ENCODE results near the gene RAMACL.

DNA sequence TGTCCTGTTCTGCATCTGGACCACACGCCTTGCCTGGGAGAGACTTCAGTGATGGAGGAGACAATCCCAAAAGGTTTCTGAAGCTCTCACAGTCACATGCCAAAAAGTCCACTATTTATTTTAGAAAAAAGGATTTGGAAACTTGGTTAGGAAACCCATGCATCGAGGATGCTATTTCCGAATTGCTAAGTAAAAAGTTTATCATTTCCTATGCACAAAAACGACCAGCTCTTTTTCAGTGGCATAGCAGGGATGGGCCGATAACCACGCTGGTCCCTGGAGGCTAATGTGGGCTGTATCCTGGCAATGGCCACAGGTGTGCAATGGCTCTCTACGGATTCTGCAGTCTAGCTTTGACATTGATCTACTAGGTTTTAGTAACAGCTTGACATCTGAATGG is 33.9 kb downstream of the RAMACL start:
- TF ChIP-seq, protein P1, sequence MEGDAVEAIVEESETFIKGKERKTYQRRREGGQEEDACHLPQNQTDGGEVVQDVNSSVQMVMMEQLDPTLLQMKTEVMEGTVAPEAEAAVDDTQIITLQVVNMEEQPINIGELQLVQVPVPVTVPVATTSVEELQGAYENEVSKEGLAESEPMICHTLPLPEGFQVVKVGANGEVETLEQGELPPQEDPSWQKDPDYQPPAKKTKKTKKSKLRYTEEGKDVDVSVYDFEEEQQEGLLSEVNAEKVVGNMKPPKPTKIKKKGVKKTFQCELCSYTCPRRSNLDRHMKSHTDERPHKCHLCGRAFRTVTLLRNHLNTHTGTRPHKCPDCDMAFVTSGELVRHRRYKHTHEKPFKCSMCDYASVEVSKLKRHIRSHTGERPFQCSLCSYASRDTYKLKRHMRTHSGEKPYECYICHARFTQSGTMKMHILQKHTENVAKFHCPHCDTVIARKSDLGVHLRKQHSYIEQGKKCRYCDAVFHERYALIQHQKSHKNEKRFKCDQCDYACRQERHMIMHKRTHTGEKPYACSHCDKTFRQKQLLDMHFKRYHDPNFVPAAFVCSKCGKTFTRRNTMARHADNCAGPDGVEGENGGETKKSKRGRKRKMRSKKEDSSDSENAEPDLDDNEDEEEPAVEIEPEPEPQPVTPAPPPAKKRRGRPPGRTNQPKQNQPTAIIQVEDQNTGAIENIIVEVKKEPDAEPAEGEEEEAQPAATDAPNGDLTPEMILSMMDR (IDR thresholded peaks at IDR 0.05; ENCODE audit: low read depth, low read length), result no peak
- TF ChIP-seq EZH2phosphoT487 (IDR thresholded peaks at IDR 0.05; ENCODE audit: low read depth), result no peak

All from OCI-LY3 (cell line).